H9 (cell line): ENCODE data around the gene NDP. TPM values are rescaled to one million over a fixed set of nuclear protein-coding genes. Genes with fewer than 3 reads are reported as not detected.

Source experiments
- DNase-seq: peaks from one replicate; pipeline ENCODE4 v3.0.0-alpha.2; 2017
- H2AFZ ChIP-seq: one replicate; pipeline ENCODE4 v1.6.1; 2013; ENCODE audit warnings: mild to moderate bottlenecking, low read length, control low read depth, moderate library complexity
- H2AK5ac ChIP-seq: 2 replicates; pipeline ENCODE4 v1.6.1; 2013; ENCODE audit warnings: low read length, control low read depth, mixed read lengths; ENCODE audit not compliant: insufficient read length
- H2BK120ac ChIP-seq: one replicate; pipeline ENCODE4 v1.6.1; 2013; ENCODE audit warnings: low read depth, mild to moderate bottlenecking, low read length, control low read depth, inconsistent platforms; ENCODE audit not compliant: poor library complexity, severe bottlenecking
- H2BK12ac ChIP-seq: 2 replicates; pipeline ENCODE4 v1.6.1; 2013; ENCODE audit warnings: low read length, control low read depth, mixed read lengths, low read depth; ENCODE audit not compliant: insufficient read length
- H2BK15ac ChIP-seq: 2 replicates; pipeline ENCODE4 v1.6.1; 2013; ENCODE audit warnings: low read depth, low read length, control low read depth
- H2BK20ac ChIP-seq: one replicate; pipeline ENCODE4 v1.6.1; 2013; ENCODE audit warnings: low read depth, mild to moderate bottlenecking, low read length, control low read depth, inconsistent platforms; ENCODE audit not compliant: poor library complexity, severe bottlenecking
- H2BK5ac ChIP-seq: 2 replicates; pipeline ENCODE4 v1.6.1; 2013; ENCODE audit warnings: low read length, control low read depth, mixed read lengths; ENCODE audit not compliant: insufficient read length
- H3K14ac ChIP-seq: 2 replicates; pipeline ENCODE4 v1.6.1; 2013; ENCODE audit warnings: low read length, control low read depth; ENCODE audit not compliant: insufficient read depth
- H3K18ac ChIP-seq: 2 replicates; pipeline ENCODE4 v1.6.1; 2013; ENCODE audit warnings: low read depth, mild to moderate bottlenecking, mixed read lengths, low read length, control low read depth; ENCODE audit not compliant: insufficient read length
- H3K23ac ChIP-seq: 2 replicates; pipeline ENCODE4 v1.6.1; 2013; ENCODE audit warnings: low read length, control low read depth, mixed read lengths, low read depth; ENCODE audit not compliant: insufficient read length
- H3K23me2 ChIP-seq: 2 replicates; pipeline ENCODE4 v1.6.1; 2013; ENCODE audit warnings: low read depth, mild to moderate bottlenecking, mixed read lengths, low read length, control low read depth; ENCODE audit not compliant: insufficient read length, poor library complexity, severe bottlenecking
- H3K27ac ChIP-seq: 2 replicates; pipeline ENCODE4 v1.5.1; 2013; ENCODE audit warnings: low read length, control low read depth, mixed read lengths, low read depth; ENCODE audit not compliant: insufficient read length
- H3K27me3 ChIP-seq: 2 replicates; pipeline ENCODE4 v1.6.1; 2013; ENCODE audit warnings: low read length, control low read depth, inconsistent platforms; ENCODE audit not compliant: insufficient read depth
- H3K4ac ChIP-seq: 2 replicates; pipeline ENCODE4 v1.6.1; 2013; ENCODE audit warnings: low read depth, mild to moderate bottlenecking, control low read depth, inconsistent platforms, low read length, moderate library complexity
- H3K4me1 ChIP-seq: 2 replicates; pipeline ENCODE4 v1.6.1; 2013; ENCODE audit warnings: low read length, control low read depth, inconsistent platforms; ENCODE audit not compliant: insufficient read depth
- H3K4me2 ChIP-seq: 2 replicates; pipeline ENCODE4 v1.6.1; 2013; ENCODE audit warnings: low read length, control low read depth, mixed read lengths; ENCODE audit not compliant: insufficient read length, insufficient read depth
- H3K56ac ChIP-seq: 2 replicates; pipeline ENCODE4 v1.6.1; 2013; ENCODE audit warnings: low read depth, mild to moderate bottlenecking, mixed read lengths, low read length, control low read depth; ENCODE audit not compliant: insufficient read length
- H3K79me1 ChIP-seq: 2 replicates; pipeline ENCODE4 v1.6.1; 2013; ENCODE audit warnings: low read depth, mild to moderate bottlenecking, moderate library complexity, low read length, control low read depth, inconsistent platforms; ENCODE audit not compliant: insufficient read depth, poor library complexity, severe bottlenecking
- H3K79me2 ChIP-seq: 2 replicates; pipeline ENCODE4 v1.6.1; 2013; ENCODE audit warnings: low read length, control low read depth, inconsistent platforms; ENCODE audit not compliant: insufficient read depth
- H3K9ac ChIP-seq: 2 replicates; pipeline ENCODE4 v1.6.1; 2013; ENCODE audit warnings: low read length, control low read depth, mixed read lengths; ENCODE audit not compliant: insufficient read length; ENCODE audit errors: extremely low read depth
- H3K9me3 ChIP-seq: one replicate; pipeline ENCODE4 v1.6.1; 2013; ENCODE audit warnings: low read depth, low read length, inconsistent platforms; ENCODE audit not compliant: control insufficient read depth
- H3T11ph ChIP-seq: one replicate; pipeline ENCODE4 v1.6.1; 2013; ENCODE audit warnings: mild to moderate bottlenecking, low read length, control low read depth, inconsistent platforms
- H4K20me1 ChIP-seq: one replicate; pipeline ENCODE4 v1.6.1; 2013; ENCODE audit not compliant: control insufficient read depth, insufficient read length, insufficient read depth
- H4K5ac ChIP-seq: 2 replicates; pipeline ENCODE4 v1.6.1; 2013; ENCODE audit warnings: low read depth, mild to moderate bottlenecking, mixed read lengths, low read length, control low read depth; ENCODE audit not compliant: insufficient read length
- H4K8ac ChIP-seq: replicated peaks from 2 replicates; pipeline ENCODE4 v1.6.1; 2013; ENCODE audit warnings: low read length, control low read depth, mixed read lengths, low read depth; ENCODE audit not compliant: insufficient read length
- H4K91ac ChIP-seq: 2 replicates; pipeline ENCODE4 v1.6.1; 2013; ENCODE audit warnings: low read depth, mild to moderate bottlenecking, moderate library complexity, mixed read lengths, low read length, control low read depth; ENCODE audit not compliant: insufficient read length
- H3K27ac Mint-ChIP-seq, 3 experiments: 2 replicates in 2 of 3; 3 replicates in 1 of 3; pipeline ENCODE4 v1.8.0; 2020 to 2021; ENCODE audit warnings: mixed read lengths in 3 of 3, mild to moderate bottlenecking in 1 of 3, moderate library complexity in 1 of 3
- H3K27me3 Mint-ChIP-seq: 2 replicates; pipeline ENCODE4 v1.8.0; 2021; ENCODE audit warnings: low read depth, mild to moderate bottlenecking, moderate library complexity, mixed read lengths
- H3K36me3 Mint-ChIP-seq, 3 experiments: 2 replicates in 2 of 3; 3 replicates in 1 of 3; pipeline ENCODE4 v1.8.0; 2020 to 2021; ENCODE audit warnings: low read depth in 3 of 3, mixed read lengths in 3 of 3; ENCODE audit not compliant: insufficient read depth in 1 of 3
- H3K4me1 Mint-ChIP-seq, 2 experiments: 2 replicates each; pipeline ENCODE4 v1.8.0; 2020; ENCODE audit warnings: mixed read lengths in 2 of 2
- H3K4me3 Mint-ChIP-seq, 2 experiments: 2 replicates in 1 of 2; 3 replicates in 1 of 2; pipeline ENCODE4 v1.8.0; 2020 to 2021; ENCODE audit warnings: mild to moderate bottlenecking in 2 of 2, mixed read lengths in 2 of 2, moderate library complexity in 1 of 2
- H3K9me3 Mint-ChIP-seq, 2 experiments: 2 replicates in 1 of 2; 3 replicates in 1 of 2; pipeline ENCODE4 v1.8.0; 2020; ENCODE audit warnings: mild to moderate bottlenecking in 2 of 2, mixed read lengths in 2 of 2, moderate library complexity in 1 of 2
- WGBS: extraction: QIAGEN DNeasy Blood & Tissue Kit; methylation state at CpG from one replicate; pipeline ENCODE4 v1.1.7; 2013; ENCODE audit warnings: missing lambda C conversion rate, low lambda C conversion rate, mixed read lengths; ENCODE audit not compliant: insufficient read length; ENCODE audit errors: extremely low coverage; 5-methylcytosine and 5-hydroxymethylcytosine counted together
- total RNA-seq: library from RNA; stranded (reverse); gene quantifications from 2 replicates; pipeline ENCODE4 v1.2.1, GENCODE V29; 2021
- TF ChIP-seq, protein P1 (sequence below): fragments of 200-600 bp; sonication (generic); conservative IDR thresholded peaks from 3 replicates; pipeline ENCODE4 v1.8.0; 2021; ENCODE audit warnings: antibody characterized with exemption, mild to moderate bottlenecking

The NDP gene
- total RNA-seq, 1 experiment from 2014 or later = not detected

GRCh38 chrX:43963726-43964125 is 9.5 kb downstream of the NDP start:
- H3K27me3 Mint-ChIP-seq = peaks cover 3% of the 10 kb centered on the region
- no peak for DNase-seq
- no peak overlapping the region for H3K9ac ChIP-seq
- no peak overlapping the region for H3K4ac ChIP-seq
- peaks cover 0 to 6% (median 6%) of the 10 kb centered on the region in 3 experiments; a peak in 2 of 7 replicates for H3K36me3 Mint-ChIP-seq
- H3K27ac Mint-ChIP-seq = no peak overlapping the region
- H3K23ac ChIP-seq = no peak overlapping the region
- no peak overlapping the region for H4K91ac ChIP-seq
- H2BK12ac ChIP-seq = no peak overlapping the region
- peaks cover 61 to 72% of the 10 kb centered on the region in 2 experiments for H3K9me3 Mint-ChIP-seq
- H4K5ac ChIP-seq = no peak overlapping the region
- H2BK20ac ChIP-seq = no peak overlapping the region
- H3K27me3 ChIP-seq = no peaks in the 10 kb centered on the region
- H3K23me2 ChIP-seq = no peaks in the 10 kb centered on the region
- no peak overlapping the region for H3T11ph ChIP-seq
- no peak overlapping the region for H3K18ac ChIP-seq
- TF ChIP-seq, protein P1, sequence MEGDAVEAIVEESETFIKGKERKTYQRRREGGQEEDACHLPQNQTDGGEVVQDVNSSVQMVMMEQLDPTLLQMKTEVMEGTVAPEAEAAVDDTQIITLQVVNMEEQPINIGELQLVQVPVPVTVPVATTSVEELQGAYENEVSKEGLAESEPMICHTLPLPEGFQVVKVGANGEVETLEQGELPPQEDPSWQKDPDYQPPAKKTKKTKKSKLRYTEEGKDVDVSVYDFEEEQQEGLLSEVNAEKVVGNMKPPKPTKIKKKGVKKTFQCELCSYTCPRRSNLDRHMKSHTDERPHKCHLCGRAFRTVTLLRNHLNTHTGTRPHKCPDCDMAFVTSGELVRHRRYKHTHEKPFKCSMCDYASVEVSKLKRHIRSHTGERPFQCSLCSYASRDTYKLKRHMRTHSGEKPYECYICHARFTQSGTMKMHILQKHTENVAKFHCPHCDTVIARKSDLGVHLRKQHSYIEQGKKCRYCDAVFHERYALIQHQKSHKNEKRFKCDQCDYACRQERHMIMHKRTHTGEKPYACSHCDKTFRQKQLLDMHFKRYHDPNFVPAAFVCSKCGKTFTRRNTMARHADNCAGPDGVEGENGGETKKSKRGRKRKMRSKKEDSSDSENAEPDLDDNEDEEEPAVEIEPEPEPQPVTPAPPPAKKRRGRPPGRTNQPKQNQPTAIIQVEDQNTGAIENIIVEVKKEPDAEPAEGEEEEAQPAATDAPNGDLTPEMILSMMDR = no peak
- no peak overlapping the region for H4K8ac ChIP-seq
- WGBS = no CpG with 5 or more reads among the region's 3 CpGs
- H2AFZ ChIP-seq = no peak overlapping the region
- H3K79me1 ChIP-seq = no peaks in the 10 kb centered on the region
- no peak overlapping the region for H3K4me3 Mint-ChIP-seq
- H2BK15ac ChIP-seq = no peak overlapping the region
- no peak overlapping the region for H2AK5ac ChIP-seq
- H3K79me2 ChIP-seq = no peaks in the 10 kb centered on the region
- 0 out of 4 replicates have a peak, but pooled peaks cover 0 to under 1% of the 10 kb centered on the region in 2 experiments for H3K4me1 Mint-ChIP-seq
- no peaks in the 10 kb centered on the region for H4K20me1 ChIP-seq
- H3K27ac ChIP-seq = no peak overlapping the region
- no peak overlapping the region for H2BK5ac ChIP-seq
- no peak overlapping the region for H3K56ac ChIP-seq
- H3K4me2 ChIP-seq = no peak overlapping the region
- no peak overlapping the region for H2BK120ac ChIP-seq
- no peak overlapping the region for H3K14ac ChIP-seq
- H3K4me1 ChIP-seq = no peaks in the 10 kb centered on the region
- H3K9me3 ChIP-seq = peaks cover 41% of the 10 kb centered on the region
